ENCODE measurements around the gene PCDHB11. TPM values are rescaled to one million over a fixed set of nuclear protein-coding genes. Genes with fewer than 3 reads are reported as not detected.
A peak's percentile ranks its signal among the peaks of the same experiment; 100 is the strongest.
"Not testable (repeated sequence)": the region's sequence is repeated elsewhere in the genome, so short reads cannot be mapped to it uniquely, and the experiment has no call there.

Gene PCDHB11
- total and polyA plus RNA-seq, 2 donors (not counting 1 experiment from before 2014, with no cell fraction given), result not detected

- POLR2A ChIA-PET, result no interaction called here
- peaks cover 5% of the 10 kb centered on the region in 2 donors for H3K4me1 ChIP-seq (ENCODE audit: control insufficient read depth in 2 of 2, insufficient read depth in 2 of 2, low read length in 2 of 2)
- peaks cover 0 to 28% (median 19%) of the 10 kb centered on the region in 4 experiments for H3K27me3 ChIP-seq (replicated peaks in 1 of 4; ENCODE audit: control extremely low read depth in 1 of 4, control insufficient read depth in 3 of 4, insufficient read depth in 4 of 4, low read length in 3 of 4)
- peak; percentile 38 for TF ChIP-seq CTCF (IDR thresholded peaks at IDR 0.05)
- TF ChIP-seq EZH2 (IDR thresholded peaks at IDR 0.05; ENCODE audit: borderline replicate concordance, insufficient read depth, low read depth, low read length, poor library complexity, severe bottlenecking), result no peak
- intact Hi-C loops (cut with micrococcal nuclease), result no loop called here
- H3K4me3 ChIP-seq (ENCODE audit: control extremely low read depth in 1 of 5, extremely low read depth in 1 of 5, insufficient read depth in 1 of 5, low read depth in 2 of 5, low read length in 4 of 5), result peak within 1 kb of the TSS in 1 of 5 experiments; percentile 15
- no peaks in the 10 kb centered on the region for H4K20me1 ChIP-seq (ENCODE audit: control insufficient read depth, insufficient read depth, low read length, poor library complexity, severe bottlenecking)
- CTCF ChIA-PET, result interaction anchor here (0.7 to 2.3 kb wide), 7 partner anchors 15 to 341 kb away, joined by 3 to 9 read pairs (median 4); no protein-coding TSS in a partner anchor
- peaks cover 4% of the 10 kb centered on the region for H3K4me1 Mint-ChIP-seq
- no peak within 1 kb of the TSS for H3K27ac ChIP-seq (ENCODE audit: low read length in 2 of 2)
- DNase-seq, result peak; percentile 20
- WGBS (ENCODE audit: insufficient coverage), result 44% methylated on average over 14 of the region's 15 CpGs
- peaks cover 11% of the 10 kb centered on the region for H3K9me3 Mint-ChIP-seq (ENCODE audit: insufficient read depth)
- peak within 1 kb of the TSS; percentile 38 for H3K4me2 ChIP-seq (replicated peaks; ENCODE audit: low read depth, low read length, poor library complexity, severe bottlenecking)
- no peak for ATAC-seq (ENCODE audit: low read depth)
- peak within 1 kb of the TSS; percentile 46 for H2AFZ ChIP-seq (ENCODE audit: insufficient read depth, low read depth, low read length, poor library complexity, severe bottlenecking)
- no peaks in the 10 kb centered on the region for H3K79me2 ChIP-seq (ENCODE audit: control insufficient read depth, insufficient read depth, low read length)
- H3K36me3 ChIP-seq (replicated peaks in 1 of 2; ENCODE audit: control extremely low read depth in 1 of 2, control insufficient read depth in 1 of 2, extremely low read depth in 1 of 2, insufficient read depth in 2 of 2, low read length in 1 of 2), result no peaks in the 10 kb centered on the region
- peaks cover 43% of the 10 kb centered on the region for H3K27me3 Mint-ChIP-seq
- H3K27ac Mint-ChIP-seq, result no peak within 1 kb of the TSS
- H3K9ac ChIP-seq (ENCODE audit: low read length), result peak within 1 kb of the TSS; percentile 23
- H3K9me3 ChIP-seq (ENCODE audit: control extremely low read depth in 1 of 3, control insufficient read depth in 2 of 3, insufficient read depth in 1 of 3, low read length in 2 of 3), result peaks cover 5 to 23% (median 8%) of the 10 kb centered on the region in 3 donors
- H3K4me3 Mint-ChIP-seq, result peak within 1 kb of the TSS; percentile 56
Measured at GRCh38 chr5:141223112-141223783, 23.8 kb downstream of the PCDHB11 start, which contains the start of gene PCDHB14. TSS of gene PCDHB14 (plus strand) at chr5:141223343. CDS start at chr5:141223506, 163 bp downstream.

- H3K27ac Mint-ChIP-seq; H3K4me1 Mint-ChIP-seq; intact Hi-C loops (cut with micrococcal nuclease); H3K79me2 ChIP-seq (ENCODE audit: control insufficient read depth, insufficient read depth, low read length); CTCF ChIA-PET; H4K20me1 ChIP-seq (ENCODE audit: control insufficient read depth, insufficient read depth, low read length, poor library complexity, severe bottlenecking); ATAC-seq (ENCODE audit: low read depth); POLR2A ChIA-PET; H3K36me3 ChIP-seq (replicated peaks in 1 of 2; ENCODE audit: control extremely low read depth in 1 of 2, control insufficient read depth in 1 of 2, extremely low read depth in 1 of 2, insufficient read depth in 2 of 2, low read length in 1 of 2); H3K4me3 Mint-ChIP-seq; H3K9me3 Mint-ChIP-seq (ENCODE audit: insufficient read depth); DNase-seq; H3K4me2 ChIP-seq (replicated peaks; ENCODE audit: low read depth, low read length, poor library complexity, severe bottlenecking); H2AFZ ChIP-seq (ENCODE audit: insufficient read depth, low read depth, low read length, poor library complexity, severe bottlenecking); H3K4me3 ChIP-seq (ENCODE audit: control extremely low read depth in 1 of 5, extremely low read depth in 1 of 5, insufficient read depth in 1 of 5, low read depth in 2 of 5, low read length in 4 of 5); H3K4me1 ChIP-seq (ENCODE audit: control insufficient read depth in 2 of 2, insufficient read depth in 2 of 2, low read length in 2 of 2); H3K27ac ChIP-seq (ENCODE audit: low read length in 2 of 2); H3K9ac ChIP-seq (ENCODE audit: low read length): not testable (repeated sequence)
- peaks cover 34% of the 10 kb centered on the region for H3K27me3 Mint-ChIP-seq
- 46% methylated on average over 17 of the region's 40 CpGs for WGBS (ENCODE audit: insufficient coverage)
- Histone ChIP-seq H3K27me3 (replicated peaks in 1 of 4; ENCODE audit: control extremely low read depth in 1 of 4, control insufficient read depth in 3 of 4, insufficient read depth in 4 of 4, low read length in 3 of 4) (peaks cover 0 to 28% (median 19%) of the 10 kb centered on the region in 4 experiments), H3K9me3 (ENCODE audit: control extremely low read depth in 1 of 3, control insufficient read depth in 2 of 3, insufficient read depth in 1 of 3, low read length in 2 of 3) (peaks cover 5 to 19% (median 10%) of the 10 kb centered on the region in 3 donors)
Measured at GRCh38 chr5:141224844-141225243, 25.4 kb downstream of the PCDHB11 start.

GRCh38 chr5:141225421-141225820 lies 26.0 kb downstream of the PCDHB11 start:
- H3K9ac ChIP-seq (ENCODE audit: low read length); DNase-seq; H3K27ac ChIP-seq (ENCODE audit: low read length in 2 of 2); H3K4me1 Mint-ChIP-seq; H3K4me1 ChIP-seq (ENCODE audit: control insufficient read depth in 2 of 2, insufficient read depth in 2 of 2, low read length in 2 of 2); H3K9me3 Mint-ChIP-seq (ENCODE audit: insufficient read depth); CTCF ChIA-PET; POLR2A ChIA-PET; H3K4me2 ChIP-seq (replicated peaks; ENCODE audit: low read depth, low read length, poor library complexity, severe bottlenecking); H3K79me2 ChIP-seq (ENCODE audit: control insufficient read depth, insufficient read depth, low read length); intact Hi-C loops (cut with micrococcal nuclease); H4K20me1 ChIP-seq (ENCODE audit: control insufficient read depth, insufficient read depth, low read length, poor library complexity, severe bottlenecking); H3K27ac Mint-ChIP-seq; H3K4me3 ChIP-seq (ENCODE audit: control extremely low read depth in 1 of 5, extremely low read depth in 1 of 5, insufficient read depth in 1 of 5, low read depth in 2 of 5, low read length in 4 of 5); H3K36me3 ChIP-seq (replicated peaks in 1 of 2; ENCODE audit: control extremely low read depth in 1 of 2, control insufficient read depth in 1 of 2, extremely low read depth in 1 of 2, insufficient read depth in 2 of 2, low read length in 1 of 2); H2AFZ ChIP-seq (ENCODE audit: insufficient read depth, low read depth, low read length, poor library complexity, severe bottlenecking); ATAC-seq (ENCODE audit: low read depth); H3K4me3 Mint-ChIP-seq: not testable (repeated sequence)
- Histone ChIP-seq H3K27me3 (replicated peaks in 1 of 4; ENCODE audit: control extremely low read depth in 1 of 4, control insufficient read depth in 3 of 4, insufficient read depth in 4 of 4, low read length in 3 of 4) (peaks cover 0 to 28% (median 19%) of the 10 kb centered on the region in 4 experiments), H3K9me3 (ENCODE audit: control extremely low read depth in 1 of 3, control insufficient read depth in 2 of 3, insufficient read depth in 1 of 3, low read length in 2 of 3) (peaks cover 5 to 19% (median 10%) of the 10 kb centered on the region in 3 donors)
- H3K27me3 Mint-ChIP-seq, result peaks cover 30% of the 10 kb centered on the region
- 51% methylated on average over 10 of the region's 30 CpGs for WGBS (ENCODE audit: insufficient coverage)

Measured in B cell (primary cell).